Activated CD4-positive, alpha-beta T cell treated with anti-CD3 and anti-CD28 coated beads, Interleukin-2, amount 50 U/mL, for 48 hours (primary cell): ENCODE data around the gene WIPF3.

Experiments
- DNase-seq, 2 experiments: peaks; one replicate each; pipeline ENCODE4 v3.0.0-alpha.2; 2020

Gene WIPF3, protein sequence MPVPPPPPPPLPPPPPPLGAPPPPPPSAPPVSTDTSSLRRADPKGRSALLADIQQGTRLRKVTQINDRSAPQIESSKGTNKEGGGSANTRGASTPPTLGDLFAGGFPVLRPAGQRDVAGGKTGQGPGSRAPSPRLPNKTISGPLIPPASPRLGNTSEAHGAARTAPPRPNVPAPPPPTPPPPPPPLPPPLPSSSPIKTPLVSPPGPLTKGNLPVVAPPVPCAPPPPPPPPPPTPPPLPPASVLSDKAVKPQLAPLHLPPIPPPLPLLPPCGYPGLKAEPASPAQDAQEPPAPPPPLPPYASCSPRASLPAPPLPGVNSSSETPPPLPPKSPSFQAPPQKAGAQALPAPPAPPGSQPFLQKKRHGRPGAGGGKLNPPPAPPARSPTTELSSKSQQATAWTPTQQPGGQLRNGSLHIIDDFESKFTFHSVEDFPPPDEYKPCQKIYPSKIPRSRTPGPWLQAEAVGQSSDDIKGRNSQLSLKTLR

DNA sequence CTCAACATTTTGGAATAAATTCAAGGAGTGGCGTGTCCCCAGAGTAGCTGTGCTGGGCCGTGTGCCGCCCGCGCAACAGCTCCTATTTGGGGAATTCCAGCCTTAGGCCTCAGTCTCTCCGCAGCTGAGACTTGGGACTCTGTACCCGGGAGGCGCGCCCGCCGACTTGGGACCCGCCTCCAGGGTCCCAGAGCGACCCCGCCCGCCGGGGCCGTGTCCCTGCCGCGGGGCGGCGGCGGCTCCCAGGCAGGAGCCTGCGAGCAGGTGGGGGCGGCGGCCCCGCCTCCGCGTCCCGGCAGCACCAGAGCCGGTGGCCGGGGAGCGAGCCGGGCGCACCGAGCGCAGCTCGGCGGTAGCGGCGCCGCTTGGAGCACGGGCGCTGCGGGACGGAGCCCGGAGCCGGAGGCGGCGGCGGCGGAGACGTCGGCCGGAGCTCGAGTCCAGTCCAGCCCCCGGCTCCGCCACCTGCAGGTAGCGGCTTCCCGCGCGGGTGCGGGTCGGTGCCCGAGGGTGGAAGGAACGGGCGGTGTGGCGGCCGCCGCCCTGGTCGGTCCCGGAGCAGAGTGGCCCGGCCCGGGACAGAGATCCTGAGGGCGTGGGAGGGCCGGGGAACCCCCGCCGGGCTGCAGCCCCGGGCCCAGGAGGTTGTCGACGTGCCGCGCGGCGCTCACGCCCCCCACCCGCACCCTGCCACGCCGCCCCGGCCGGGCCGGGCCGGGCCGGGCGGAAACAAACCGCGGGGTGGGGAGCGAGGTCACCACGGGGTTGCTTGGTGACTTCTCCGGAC is at the start of gene WIPF3:
Gene WIPF3, plus strand, starts transcription at position 301 of the 787 bp plus-strand sequence. CDS start 28,217 bp downstream, outside the sequence.
- no peak for DNase-seq

DNA sequence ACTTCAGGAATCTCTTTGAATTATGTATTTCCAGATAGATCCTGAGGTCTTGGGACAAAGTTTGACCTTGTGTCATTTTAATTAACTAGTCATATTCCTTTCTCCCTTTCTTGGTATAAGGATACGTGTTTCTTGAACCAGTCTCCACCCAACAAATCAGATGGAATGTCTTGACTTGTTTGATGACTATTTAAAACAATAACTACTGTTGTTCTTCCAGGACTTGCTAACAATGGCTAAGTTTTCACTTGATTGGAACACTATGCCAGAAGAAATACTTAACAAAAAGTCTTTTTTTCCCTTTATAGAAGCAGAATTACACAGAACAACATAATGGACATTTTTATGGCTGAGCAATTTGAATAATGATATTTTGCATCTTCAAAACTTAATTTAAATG is 43.0 kb upstream of the WIPF3 start:
- no peak for DNase-seq

DNA sequence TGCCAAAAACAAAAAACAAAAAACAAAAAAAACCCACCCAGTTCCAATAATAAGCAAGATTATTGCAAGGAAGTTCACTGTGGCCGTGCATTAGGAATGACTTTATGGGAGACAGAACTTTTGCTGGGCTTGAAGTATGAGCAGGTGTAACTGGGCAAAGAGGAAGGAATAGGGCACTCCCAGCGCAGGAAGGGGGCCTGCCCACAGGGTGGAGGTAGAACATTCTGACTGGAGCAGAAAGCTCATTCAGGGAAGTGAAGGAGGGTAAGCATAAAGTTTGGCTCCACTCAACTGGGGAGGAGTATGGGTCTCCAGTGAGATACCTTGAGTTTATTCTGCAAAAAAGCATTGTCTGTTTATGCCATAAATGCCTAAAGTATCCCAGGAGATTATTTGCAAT is 42.1 kb upstream of the WIPF3 start:
- no peak for DNase-seq

DNA sequence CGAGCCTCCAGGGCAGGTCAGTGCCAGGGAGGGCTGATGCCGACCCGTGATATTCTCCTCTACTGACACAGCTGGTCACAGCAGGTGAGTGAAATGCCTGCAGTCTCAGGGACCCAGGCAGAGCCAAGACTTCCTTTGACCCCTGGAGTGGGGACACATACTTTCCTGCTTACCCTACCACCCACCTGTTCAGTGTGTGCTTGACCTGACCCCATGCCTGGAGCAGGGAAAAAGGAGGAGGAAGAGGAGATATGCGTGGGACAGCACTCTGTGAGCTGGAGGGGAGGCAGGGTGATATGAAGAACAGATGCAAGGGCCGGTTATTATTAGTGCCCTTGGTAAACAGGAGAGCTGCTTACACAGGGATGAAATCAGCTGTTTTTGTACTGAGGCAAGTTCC is 40.8 kb upstream of the WIPF3 start:
- no peak for DNase-seq

DNA sequence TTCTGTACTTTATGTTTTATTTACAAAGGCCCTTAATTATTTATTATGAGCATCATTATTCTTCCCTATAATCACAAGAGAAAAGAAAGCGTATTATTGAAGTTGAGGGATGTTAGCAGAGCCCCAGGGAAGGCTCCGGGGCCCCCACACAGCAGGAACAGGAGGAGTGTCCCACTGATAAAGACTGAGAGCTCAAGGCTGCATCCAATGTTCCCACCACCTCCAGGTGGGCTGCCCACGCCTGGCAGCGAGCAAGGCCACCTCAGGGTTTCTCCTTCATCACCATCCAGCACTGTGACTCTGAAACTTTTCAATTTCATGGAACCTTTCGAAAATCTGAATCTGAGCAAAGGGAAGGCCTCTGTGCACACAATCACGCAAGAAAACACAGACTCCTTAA is 35.9 kb upstream of the WIPF3 start:
- no peak for DNase-seq

DNA sequence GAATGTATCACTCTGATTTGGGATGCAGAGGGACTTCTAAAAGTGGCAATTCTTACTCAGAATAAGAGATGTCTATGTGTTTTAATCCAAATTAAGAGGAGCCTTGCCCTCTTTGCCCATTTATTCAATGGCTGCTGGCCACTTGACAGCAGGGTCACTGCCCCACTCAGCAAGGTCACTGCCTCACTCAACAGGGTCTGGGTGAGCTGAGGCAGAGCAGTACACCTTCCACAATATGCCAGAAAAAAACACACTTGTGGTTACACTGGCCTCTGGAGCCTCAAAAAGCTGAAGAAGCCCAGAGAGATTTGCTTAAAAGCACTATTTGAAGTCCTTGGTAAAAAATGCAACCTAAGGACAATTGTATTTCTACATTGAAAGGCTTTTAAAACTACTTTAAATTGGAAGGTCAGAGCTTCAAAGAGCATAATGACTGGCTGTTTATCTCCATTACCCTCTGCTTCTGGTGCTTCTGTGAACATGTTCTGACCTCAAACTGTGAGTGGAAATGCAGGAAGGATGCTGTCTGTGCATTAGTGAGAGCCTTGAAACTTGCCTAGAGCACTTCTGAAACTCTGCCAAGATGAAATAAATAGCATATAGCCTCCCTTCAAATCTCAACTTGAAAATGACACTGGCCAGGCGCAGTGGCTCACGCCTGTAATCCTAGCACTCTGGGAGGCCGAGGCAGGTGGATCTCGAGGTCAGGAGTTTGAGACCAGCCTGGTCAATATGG is 35.1 kb upstream of the WIPF3 start:
- DNase-seq: no peak

DNA sequence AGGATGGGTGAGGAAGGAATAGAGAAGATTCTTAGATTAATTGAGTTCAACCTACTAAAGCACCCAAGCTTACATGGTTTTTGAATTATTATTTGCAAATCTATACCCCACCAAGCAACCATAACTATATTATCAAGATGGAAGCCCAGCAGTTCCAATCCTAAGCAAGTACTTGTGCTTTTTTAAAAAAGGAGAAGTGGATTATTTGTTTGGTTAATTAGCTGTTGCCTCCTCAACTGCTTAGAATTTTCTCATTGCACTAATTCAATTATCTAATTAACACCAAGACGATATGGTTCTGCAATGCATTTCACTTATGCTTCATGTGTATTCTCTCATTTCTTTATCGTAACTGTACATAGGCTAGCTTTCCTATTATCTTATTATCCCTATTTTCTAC is 27.3 kb upstream of the WIPF3 start:
- no peak for DNase-seq

DNA sequence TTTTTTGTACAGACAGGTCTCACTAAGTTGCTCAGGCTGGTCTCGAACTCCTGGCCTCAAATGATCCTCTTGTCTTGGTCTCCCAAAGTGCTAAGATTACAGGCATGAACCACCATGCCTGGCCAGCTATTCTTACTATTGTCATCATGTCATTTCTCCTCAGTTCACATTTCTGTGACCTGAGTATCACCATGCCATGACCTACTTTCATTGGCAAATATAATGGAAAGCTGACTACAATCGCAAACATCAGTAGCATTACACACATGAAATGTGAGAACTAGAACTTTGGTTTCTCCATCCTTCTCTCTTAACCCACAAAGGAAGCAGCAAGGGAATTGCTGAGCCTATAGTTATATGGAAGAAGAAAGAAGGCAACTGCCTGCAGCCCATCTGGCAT is 26.0 kb upstream of the WIPF3 start:
- no peak for DNase-seq

DNA sequence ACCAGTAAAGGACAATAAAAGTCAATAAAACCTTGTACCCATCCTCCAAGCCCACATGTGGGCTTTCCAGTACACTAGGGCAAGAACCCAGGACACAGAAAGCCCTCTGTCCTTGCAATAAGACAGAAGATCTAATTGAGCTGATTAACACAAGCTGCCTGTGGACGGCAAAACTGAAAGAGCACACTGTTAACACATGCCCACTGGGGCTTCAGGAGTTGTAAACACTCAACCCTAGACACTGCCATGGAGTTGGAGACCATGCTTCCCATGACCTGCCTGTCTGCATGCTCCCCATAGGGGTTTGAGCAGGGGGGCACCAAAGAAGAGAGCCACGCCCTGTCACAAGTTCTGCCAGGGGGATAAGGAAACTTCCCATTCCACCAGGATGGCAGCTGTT is 22.6 kb upstream of the WIPF3 start:
- DNase-seq: no peak

DNA sequence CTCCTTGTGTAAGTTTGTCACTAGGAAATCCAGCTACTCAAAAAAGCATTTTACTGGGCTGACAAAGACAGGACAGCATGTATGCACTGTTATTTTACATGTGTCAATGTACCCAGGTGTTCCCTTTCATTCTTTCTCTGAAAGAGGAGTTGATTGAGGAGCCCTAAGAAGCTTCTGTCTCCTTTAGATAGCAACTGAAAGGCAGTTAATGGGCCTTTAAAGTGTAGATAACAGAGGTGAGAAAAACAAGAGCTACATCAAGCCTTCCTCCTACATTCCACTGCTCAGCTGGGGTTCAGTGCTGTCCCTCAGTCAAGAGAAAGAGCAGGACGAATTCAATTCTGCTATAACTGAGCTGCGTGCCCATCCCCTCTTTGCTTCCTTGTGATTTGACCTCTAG is 12.8 kb upstream of the WIPF3 start:
- no peak for DNase-seq

DNA sequence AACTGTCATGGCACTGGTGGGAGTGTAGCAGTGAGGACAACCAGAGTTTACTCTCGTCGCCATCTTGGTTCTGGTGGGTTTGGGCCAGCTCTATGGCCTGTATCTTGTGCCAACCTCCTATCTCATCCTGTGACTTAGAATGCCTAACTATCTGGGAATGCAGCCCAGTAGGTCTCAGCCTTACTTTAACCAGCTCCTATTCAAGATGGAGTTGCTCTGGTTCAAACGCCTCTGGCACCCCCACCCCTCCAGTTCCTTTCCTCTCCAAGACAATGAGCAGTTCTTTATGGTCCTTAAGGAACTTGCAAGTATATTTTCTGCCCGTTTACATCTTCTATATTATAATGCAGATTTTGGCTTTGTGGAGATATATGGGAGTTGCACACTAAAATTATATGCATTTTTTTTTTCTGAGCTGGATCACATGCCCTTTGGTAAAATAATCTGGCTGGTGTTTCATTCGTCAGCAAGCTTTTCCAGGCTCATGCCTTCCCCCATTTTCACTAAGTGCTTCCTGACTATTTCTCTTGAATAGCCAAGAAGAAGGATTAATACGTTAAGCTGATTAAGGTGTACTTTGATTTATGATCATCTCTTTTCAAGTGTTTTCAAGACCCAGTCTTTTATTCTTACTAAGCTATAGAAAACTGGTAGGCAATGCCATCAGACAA is 11.2 kb upstream of the WIPF3 start:
- no peak for DNase-seq

DNA sequence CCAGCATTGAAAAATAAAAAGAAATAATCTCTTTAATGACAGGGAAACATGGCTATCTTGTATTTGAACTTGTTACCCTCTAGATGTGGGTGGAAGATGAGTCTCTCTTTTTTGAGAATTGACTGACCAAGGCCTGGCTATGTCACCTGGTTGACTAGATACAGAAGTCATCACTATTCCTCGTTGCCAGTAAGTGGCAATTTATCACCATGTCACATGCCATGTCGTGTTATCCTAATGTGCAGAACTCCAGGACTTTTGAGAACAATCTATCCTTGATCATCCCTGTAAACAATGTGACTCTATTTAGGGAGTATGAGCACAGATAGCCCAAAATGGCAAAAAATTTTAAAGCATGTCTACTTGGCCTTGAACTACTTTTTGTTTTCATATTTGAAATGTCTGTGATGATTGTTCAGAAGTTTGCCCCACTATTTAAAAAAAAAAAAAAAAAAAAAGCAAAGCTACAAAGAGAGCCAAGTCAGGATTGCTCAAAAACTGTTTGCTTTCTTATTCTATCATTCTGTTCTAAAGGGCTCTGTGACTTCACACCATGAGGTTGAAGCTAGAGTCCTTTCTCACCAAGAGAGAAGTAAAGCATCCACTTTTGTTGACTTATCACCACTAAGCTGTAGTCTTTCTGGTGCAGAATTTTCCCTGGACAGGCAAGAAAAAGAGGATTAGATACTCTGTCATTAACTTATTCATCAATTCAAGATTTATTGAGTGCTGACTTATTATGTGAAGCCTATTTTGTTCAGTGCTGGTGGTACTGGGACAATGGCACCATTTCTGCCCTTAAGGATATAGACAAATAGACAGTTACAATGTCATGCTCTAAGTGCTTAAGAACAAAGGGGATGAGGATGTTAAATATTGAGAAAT is 10.4 kb upstream of the WIPF3 start:
- DNase-seq: no peak

DNA sequence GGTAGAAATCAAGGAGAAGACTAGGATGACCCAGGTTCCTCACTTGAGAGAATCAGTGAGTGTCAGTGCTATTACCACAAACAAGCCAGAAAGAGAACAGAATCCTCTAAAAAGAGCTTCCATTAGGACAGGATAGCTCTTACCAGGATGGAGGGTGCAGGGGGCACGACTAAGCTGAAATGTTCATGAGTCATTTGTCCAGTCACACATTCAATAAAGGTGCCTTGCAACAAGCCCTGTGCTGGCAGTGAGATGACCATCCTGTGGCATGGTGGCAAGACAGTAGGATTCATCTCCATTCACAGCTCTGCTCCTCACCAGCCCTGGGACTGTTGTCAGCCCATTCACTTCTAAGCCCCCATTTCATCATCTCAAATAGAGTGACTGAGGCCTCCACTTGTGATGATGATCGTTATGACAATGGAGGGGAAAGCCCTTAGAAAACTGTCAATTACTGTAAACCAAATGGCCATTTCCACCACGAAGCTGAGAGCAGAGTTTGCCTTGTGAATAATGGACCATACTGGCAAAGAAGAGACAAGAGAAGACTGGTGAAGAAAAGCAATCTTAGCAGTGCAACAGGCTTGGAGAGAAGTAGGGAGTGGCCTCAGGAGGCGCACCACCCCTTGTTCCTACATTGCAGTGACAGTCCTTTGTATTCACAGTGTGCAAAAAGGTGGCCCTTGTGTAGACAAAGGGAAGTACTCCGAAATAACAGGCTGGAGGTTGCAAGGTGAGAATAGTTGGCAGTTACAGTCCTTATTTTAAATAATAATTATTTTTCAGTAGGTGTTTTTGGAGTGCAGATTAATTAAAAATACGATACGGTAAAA is 9.0 kb upstream of the WIPF3 start:
- DNase-seq: no peak

DNA sequence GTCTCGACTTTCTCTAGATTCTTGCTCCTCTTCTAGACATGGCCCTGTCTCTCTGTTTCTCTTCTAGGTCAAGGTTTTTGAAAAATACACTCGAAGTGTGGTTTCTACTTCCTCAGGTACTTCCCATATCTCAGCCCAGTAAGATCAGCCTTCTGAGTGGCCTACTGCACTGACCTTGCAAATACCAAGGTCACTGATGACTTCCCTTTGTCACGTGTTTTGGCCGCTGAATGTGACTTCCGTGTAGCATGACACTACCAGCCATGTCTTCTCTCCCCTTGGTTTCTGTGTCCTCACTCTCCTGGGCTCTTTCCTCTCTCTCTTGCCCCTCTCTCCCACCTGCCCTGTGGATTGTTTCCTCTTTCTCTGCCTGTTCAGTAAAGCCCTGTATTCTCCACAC is 7.9 kb upstream of the WIPF3 start:
- no peak for DNase-seq

DNA sequence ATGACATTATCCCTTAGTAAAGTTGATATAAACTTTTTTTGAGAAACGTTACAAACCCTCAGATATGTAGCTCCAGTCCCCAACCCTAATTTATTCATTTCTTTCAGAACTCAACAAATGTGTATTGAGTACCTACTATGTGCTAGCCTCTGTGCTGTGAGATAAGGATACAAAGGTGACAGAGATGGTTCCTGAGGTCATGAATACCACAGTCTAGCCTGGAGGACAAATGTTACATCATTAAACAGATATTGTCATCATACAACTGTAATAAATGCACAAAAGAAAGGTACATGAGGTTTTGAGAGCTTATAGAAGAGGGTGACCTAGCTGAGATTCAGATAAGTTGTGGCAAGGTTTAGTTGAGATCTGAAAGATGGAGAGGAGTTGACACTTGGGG is 4.4 kb upstream of the WIPF3 start:
- DNase-seq: no peak

DNA sequence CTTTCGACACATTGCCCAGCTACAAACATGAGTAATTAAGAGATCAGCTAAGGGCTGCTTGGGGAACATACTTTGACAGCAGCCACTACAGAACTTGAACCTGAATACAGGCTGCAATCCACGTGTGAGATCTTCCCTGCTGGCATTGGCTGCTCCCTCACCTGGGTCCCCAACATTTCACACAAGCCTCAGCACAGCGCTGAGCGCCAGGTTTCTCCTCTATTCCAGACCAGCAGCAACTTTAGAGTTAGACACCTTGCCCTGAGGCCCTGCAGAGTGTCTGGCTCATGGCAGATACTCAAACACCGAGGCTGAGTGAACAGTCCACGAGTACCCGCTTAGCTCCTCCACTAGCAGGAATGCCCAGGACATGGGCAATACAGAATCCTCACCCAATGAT is 1.3 kb upstream of the WIPF3 start:
- no peak for DNase-seq

DNA sequence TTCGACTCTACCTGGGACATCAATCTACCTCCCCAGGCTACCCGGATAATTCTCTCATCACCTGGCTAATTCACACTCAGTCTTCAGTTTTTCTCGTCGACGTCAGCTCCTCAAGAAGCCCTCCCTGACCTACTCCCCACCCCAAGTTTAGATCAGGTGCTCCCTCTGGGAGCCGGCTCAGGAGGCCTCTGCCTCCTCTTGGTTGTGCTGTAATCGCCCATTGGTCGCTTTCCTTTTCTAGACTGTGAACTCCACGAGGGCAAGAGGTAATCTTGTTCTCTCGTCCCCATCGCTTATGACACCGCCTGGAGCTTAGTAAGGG is 461 bp upstream of the WIPF3 start:
- no peak for DNase-seq

DNA sequence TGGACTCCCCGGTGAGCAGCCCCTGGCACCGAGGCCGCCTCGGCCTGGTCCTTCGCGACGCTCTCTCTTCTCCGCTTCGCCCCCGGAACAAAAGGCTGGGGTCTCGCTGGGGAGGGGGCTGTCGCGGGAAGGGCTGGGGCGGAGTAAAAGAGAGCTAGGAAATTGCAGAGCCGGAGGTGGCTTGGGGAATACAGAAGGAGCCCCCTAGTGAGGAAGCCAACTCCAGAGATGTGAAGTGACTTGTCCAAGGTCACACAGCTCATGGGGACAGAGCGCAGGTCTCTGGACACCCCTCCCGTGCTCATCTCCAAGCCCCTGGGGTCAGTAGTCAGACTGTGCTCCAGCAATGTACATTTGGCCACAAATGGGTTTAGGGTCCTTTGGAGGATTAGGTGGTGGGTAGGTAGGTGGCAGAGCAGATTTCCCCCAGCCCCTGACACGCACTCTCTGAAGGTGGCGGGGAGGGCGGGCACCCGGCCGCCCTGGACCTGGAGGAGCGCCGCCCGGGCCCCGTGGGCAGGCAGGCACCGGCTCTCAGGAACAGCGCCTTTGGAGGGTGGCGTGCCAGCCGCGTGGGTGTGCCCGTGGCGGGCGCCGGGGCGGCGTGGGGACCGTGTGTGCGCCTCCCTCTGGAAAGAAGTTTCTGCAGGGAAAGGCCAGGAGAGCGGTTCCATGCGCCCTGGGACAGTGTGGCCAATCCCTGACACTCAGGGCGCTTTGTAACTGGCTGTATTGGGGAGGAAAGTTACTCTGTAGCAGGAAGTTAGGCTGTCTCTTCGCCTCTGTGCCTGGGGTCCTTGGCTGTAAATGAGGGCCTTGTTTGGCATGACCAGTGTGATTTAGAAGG is 910 bp downstream of the WIPF3 start:
- DNase-seq: no peak

DNA sequence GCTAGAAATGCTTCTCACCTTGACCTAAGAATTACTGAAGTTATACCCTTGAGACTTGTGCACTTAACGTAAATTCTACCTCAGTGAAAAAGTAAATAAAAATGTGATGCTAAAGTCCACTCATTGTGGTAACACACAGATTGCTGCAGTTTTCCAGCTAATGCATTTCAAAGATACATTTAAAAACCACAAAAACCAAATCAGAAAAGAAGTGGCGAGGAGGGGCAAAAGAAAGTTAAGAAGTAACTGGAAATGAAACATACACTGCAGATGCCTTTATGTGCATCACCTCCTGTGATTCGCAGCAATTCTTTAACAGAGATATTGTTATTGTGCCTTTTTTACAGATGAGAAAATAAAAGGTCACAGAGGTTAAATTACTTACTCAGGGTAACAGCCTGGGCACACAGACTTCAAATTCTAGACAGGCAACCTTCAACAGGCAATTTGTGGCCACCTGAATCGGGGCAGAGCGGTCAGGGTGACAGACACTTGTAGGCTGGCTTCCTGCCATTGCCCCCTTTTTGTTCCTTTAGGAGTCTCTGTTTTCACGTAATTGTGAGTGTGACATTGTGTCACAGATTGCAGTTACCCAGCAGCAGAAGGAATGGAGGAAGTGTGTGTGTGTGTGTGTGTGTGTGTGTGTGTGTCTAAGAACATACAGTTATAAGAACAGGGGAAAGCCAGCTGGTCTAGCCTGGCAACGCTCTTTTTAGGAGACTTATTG is 1.9 kb downstream of the WIPF3 start:
- DNase-seq: no peak
